Hippocampal formation (tissue), 2 donors: ENCODE data around the gene S100A10.

ENCODE experiments used
- DNase-seq, 2 donors: peaks; one replicate each; lab custom pipeline; 2025; lab: John Stamatoyannopoulos, UW

The S100A10 gene

DNA sequence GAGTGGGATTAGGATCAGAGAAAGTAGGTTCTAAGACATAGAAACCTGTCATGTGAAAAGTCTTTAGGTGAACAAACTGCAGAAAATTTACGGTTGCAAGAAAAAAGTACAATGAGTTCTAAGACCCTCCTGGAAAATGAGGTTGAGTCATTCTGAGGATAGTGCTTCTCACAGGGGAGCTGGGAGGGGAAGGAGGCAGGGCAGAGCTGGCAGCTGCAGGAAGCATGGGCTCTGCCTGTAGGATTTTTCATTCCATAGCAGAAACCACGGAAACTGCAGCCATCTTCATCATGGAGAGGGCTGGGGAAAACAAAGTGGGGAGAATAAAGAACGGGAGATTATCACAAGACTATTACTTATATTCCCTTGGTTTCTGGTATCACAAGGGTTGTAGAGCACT lies 58.5 kb downstream of the S100A10 start:
- no peak for DNase-seq

DNA sequence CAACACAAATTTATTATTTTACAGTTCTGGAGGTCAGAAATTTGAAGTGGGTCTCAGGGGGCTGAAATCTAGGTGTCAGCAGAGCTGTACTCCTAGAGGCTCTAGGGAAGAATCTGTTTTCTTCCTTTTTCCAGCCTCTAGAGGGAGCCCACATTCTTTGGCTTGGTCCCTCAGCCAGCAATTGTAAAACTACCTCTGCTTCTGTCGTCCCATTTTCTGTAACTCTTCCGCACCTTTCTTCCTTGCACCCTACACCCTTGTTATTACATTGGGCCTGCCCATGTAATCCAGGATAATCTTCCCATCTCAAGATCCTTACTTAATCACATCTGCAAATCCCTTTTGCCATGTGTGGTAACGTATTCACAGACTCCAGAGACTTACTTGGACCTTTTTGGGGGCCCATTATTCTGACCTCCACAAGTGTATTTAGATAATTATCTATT lies 59.6 kb downstream of the S100A10 start:
- DNase-seq, result peak; percentile 5 to 29
